Left ventricle myocardium superior (tissue), 1 donor: ENCODE measurements around the gene COX10. TPM values are rescaled to one million over a fixed set of nuclear protein-coding genes. Genes with fewer than 3 reads are reported as not detected.
"Not testable (repeated sequence)": the region's sequence is repeated elsewhere in the genome, so short reads cannot be mapped to it uniquely, and the experiment has no call there.

ENCODE experiments used
- ATAC-seq: fragments of 200-7000 bp; cut with Tn5 transposase; one replicate; pipeline ENCODE4 v1.9.1; 2020; ENCODE audit warnings: mild to moderate bottlenecking, moderate library complexity
- DNase-seq: peaks from one replicate; pipeline ENCODE4 v3.0.0-alpha.2; 2020
- intact Hi-C: fragments of 100-400 bp; cut with micrococcal nuclease; formaldehyde crosslinking; loops from one replicate; pipeline ENCODE4 v1.11.0; 2022
- total RNA-seq: library from RNA; stranded (reverse); fragmentation: NEBNext Ultra II Directional; extraction: Animal tissue kit (Norgen Biotek cat#: 25700); gene quantifications from one replicate; pipeline ENCODE4 v1.2.1, GENCODE V29; 2021
- donor health status: DM: no; HTN: yes; CAD: no; lungs with severe emphysema.

Gene COX10
- total RNA-seq, 1 donor from 2014 or later = 50.6 TPM

- intact Hi-C loops = no loop called here
- no peak for ATAC-seq
These were observed 89.4 kb downstream of the COX10 start for GRCh38 chr17:14158707-14159106.

GRCh38 chr17:14161419-14161818 lies 92.1 kb downstream of the COX10 start:
- no peak for ATAC-seq
- intact Hi-C loops = no loop called here

More at GRCh38 chr17:14158707-14159106, 89.4 kb downstream of the COX10 start:
- no peak for DNase-seq

GRCh38 chr17:14165616-14166015 lies 96.3 kb downstream of the COX10 start:
- ATAC-seq (no peak), DNase-seq (no peak)
- intact Hi-C loops = no loop called here

More at GRCh38 chr17:14161419-14161818, 92.1 kb downstream of the COX10 start:
- DNase-seq = no peak

- ATAC-seq, DNase-seq, intact Hi-C loops: not testable (repeated sequence)
These were observed 98.5 kb downstream of the COX10 start for GRCh38 chr17:14167831-14168230.

- DNase-seq (no peak), ATAC-seq (no peak)
- intact Hi-C loops = no loop called here
These were observed 99.3 kb downstream of the COX10 start for GRCh38 chr17:14168582-14168981.

GRCh38 chr17:14169287-14169686 lies 100.0 kb downstream of the COX10 start:
- ATAC-seq = no peak
- intact Hi-C loops = no loop called here

GRCh38 chr17:14169901-14170300 lies 100.6 kb downstream of the COX10 start:
- no peak for DNase-seq
- intact Hi-C loops = no loop called here
- no peak for ATAC-seq

More at GRCh38 chr17:14169287-14169686, 100.0 kb downstream of the COX10 start:
- no peak for DNase-seq

GRCh38 chr17:14176989-14177388 lies 107.7 kb downstream of the COX10 start:
- intact Hi-C loops, ATAC-seq, DNase-seq: not testable (repeated sequence)

GRCh38 chr17:14177801-14178200 lies 108.5 kb downstream of the COX10 start:
- peak; percentile 87 for ATAC-seq
- intact Hi-C loops = not testable (repeated sequence)

GRCh38 chr17:14179951-14180350 lies 110.6 kb downstream of the COX10 start:
- ATAC-seq, DNase-seq, intact Hi-C loops: not testable (repeated sequence)

More at GRCh38 chr17:14177801-14178200, 108.5 kb downstream of the COX10 start:
- not testable (repeated sequence) for DNase-seq

GRCh38 chr17:14182084-14182483 lies 112.8 kb downstream of the COX10 start:
- DNase-seq, ATAC-seq, intact Hi-C loops: not testable (repeated sequence)

- intact Hi-C loops = not testable (repeated sequence)
- ATAC-seq (peak; percentile 86), DNase-seq (peak; percentile 34)
These were observed 115.2 kb downstream of the COX10 start for GRCh38 chr17:14184536-14184935.

- ATAC-seq, DNase-seq, intact Hi-C loops: not testable (repeated sequence)
These were observed 117.1 kb downstream of the COX10 start for GRCh38 chr17:14186443-14186842.

GRCh38 chr17:14190774-14191173 lies 121.5 kb downstream of the COX10 start:
- ATAC-seq, intact Hi-C loops, DNase-seq: not testable (repeated sequence)

GRCh38 chr17:14191469-14191868 lies 122.2 kb downstream of the COX10 start:
- ATAC-seq, intact Hi-C loops: not testable (repeated sequence)

GRCh38 chr17:14192039-14192438 lies 122.7 kb downstream of the COX10 start:
- ATAC-seq, intact Hi-C loops, DNase-seq: not testable (repeated sequence)

More at GRCh38 chr17:14191469-14191868, 122.2 kb downstream of the COX10 start:
- DNase-seq = not testable (repeated sequence)

GRCh38 chr17:14192636-14193344 lies 123.5 kb downstream of the COX10 start:
- ATAC-seq = not testable (repeated sequence)

GRCh38 chr17:14196377-14196997 lies 127.2 kb downstream of the COX10 start:
- DNase-seq = no peak
- ATAC-seq = no peak
- intact Hi-C loops = no loop called here

More at GRCh38 chr17:14192636-14193344, 123.5 kb downstream of the COX10 start:
- DNase-seq, intact Hi-C loops: not testable (repeated sequence)

- no peak for ATAC-seq
- DNase-seq = no peak
- intact Hi-C loops = no loop called here
These were observed 127.8 kb downstream of the COX10 start for GRCh38 chr17:14197057-14197456.

GRCh38 chr17:14197586-14197985 lies 128.3 kb downstream of the COX10 start:
- DNase-seq (peak; percentile 30), ATAC-seq (peak; percentile 42)
- intact Hi-C loops = no loop called here
